ENCODE results near the gene HCRT. TPM values are rescaled to one million over a fixed set of nuclear protein-coding genes. Genes with fewer than 3 reads are reported as not detected.

Gene HCRT
- total RNA-seq, 1 donor = not detected

DNA sequence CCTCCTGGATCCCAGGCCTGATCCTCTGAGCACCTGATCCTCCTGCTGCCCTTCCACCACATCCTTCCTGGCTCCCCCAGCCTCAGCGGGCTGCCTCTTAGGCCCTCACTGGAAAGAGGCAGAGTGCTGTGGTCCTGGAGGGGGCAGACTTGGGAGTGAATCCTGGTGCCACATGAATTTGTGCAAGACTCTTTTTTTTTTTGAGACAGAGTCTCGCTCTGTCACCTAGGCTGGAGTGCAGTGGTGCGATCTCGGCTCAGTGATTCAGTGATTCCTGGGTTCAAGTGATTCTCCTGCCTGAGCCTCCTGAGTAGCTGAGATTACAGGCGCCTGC lies 6.0 kb upstream of the HCRT start:
- Histone ChIP-seq H2AFZ (ENCODE audit: low read length) (no peak overlapping the region), H3K79me2 (ENCODE audit: insufficient read depth, low read length) (no peaks in the 10 kb centered on the region), H4K20me1 (ENCODE audit: insufficient read depth, low read length) (no peaks in the 10 kb centered on the region), H3K27me3 (ENCODE audit: insufficient read depth, low read length) (no peaks in the 10 kb centered on the region), H3K9me3 (ENCODE audit: low read depth, low read length) (no peaks in the 10 kb centered on the region), H3K27ac (ENCODE audit: low read depth, low read length) (no peak overlapping the region), H3K4me2 (ENCODE audit: insufficient read depth, low read length) (no peak overlapping the region), H3K36me3 (ENCODE audit: insufficient read depth, low read length) (no peaks in the 10 kb centered on the region), H3K4me3 (ENCODE audit: insufficient read depth, low read length) (no peak overlapping the region), H3K4me1 (ENCODE audit: insufficient read depth, low read length) (peaks cover 6% of the 10 kb centered on the region)
- TF ChIP-seq, protein P1, sequence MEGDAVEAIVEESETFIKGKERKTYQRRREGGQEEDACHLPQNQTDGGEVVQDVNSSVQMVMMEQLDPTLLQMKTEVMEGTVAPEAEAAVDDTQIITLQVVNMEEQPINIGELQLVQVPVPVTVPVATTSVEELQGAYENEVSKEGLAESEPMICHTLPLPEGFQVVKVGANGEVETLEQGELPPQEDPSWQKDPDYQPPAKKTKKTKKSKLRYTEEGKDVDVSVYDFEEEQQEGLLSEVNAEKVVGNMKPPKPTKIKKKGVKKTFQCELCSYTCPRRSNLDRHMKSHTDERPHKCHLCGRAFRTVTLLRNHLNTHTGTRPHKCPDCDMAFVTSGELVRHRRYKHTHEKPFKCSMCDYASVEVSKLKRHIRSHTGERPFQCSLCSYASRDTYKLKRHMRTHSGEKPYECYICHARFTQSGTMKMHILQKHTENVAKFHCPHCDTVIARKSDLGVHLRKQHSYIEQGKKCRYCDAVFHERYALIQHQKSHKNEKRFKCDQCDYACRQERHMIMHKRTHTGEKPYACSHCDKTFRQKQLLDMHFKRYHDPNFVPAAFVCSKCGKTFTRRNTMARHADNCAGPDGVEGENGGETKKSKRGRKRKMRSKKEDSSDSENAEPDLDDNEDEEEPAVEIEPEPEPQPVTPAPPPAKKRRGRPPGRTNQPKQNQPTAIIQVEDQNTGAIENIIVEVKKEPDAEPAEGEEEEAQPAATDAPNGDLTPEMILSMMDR (IDR thresholded peaks at IDR 0.05; ENCODE audit: extremely low read depth, low read depth, low read length) = no peak
- DNase-seq (ENCODE audit: insufficient read length, low spot score, missing footprints) = no peak

DNA sequence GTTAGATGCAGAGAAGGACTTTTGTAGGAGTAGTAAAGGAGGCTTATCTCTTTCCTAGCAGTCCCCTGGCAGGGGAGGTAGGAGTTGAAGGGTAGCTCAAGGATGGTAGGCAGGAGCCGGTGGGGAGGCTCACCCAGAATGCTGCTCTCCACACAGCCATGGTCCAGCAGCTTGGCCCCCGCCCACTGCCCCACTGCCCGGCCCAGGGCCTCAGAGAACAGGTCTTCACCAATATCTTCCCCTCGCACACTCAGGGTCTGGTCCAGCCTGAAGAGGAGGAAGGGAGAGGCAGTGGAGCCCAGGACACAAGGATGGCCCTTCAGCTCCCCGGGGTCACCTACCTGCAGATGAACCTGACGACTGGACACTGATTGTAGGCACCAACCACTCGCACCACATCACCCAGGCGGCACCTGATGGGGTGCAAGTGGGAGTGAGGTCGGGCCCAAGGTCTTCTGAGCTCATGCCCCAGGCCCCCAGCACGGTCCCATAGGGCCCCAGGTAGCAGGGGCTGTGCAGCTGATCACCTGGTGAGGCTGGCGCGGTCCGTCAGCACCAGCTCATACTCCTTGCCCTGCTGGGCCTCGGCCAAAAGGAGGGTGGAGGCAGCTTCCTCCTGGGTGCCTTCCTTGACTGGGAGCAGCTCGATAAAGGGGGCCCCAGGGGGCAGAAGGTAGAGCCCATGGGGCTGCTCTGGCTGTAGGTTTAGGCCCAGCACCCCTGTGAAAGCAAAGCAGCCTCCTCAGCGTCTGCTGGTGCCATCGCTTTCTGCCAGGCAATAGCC lies 5.4 kb upstream of the HCRT start:
- no peaks in the 10 kb centered on the region for H3K27me3 ChIP-seq (ENCODE audit: insufficient read depth, low read length)
- H3K4me3 ChIP-seq (ENCODE audit: insufficient read depth, low read length) = no peak overlapping the region
- no peaks in the 10 kb centered on the region for H4K20me1 ChIP-seq (ENCODE audit: insufficient read depth, low read length)
- no peak overlapping the region for H3K4me2 ChIP-seq (ENCODE audit: insufficient read depth, low read length)
- no peaks in the 10 kb centered on the region for H3K36me3 ChIP-seq (ENCODE audit: insufficient read depth, low read length)
- no peaks in the 10 kb centered on the region for H3K9me3 ChIP-seq (ENCODE audit: low read depth, low read length)
- no peak for DNase-seq (ENCODE audit: insufficient read length, low spot score, missing footprints)
- H2AFZ ChIP-seq (ENCODE audit: low read length) = no peak overlapping the region
- no peak overlapping the region for H3K27ac ChIP-seq (ENCODE audit: low read depth, low read length)
- H3K4me1 ChIP-seq (ENCODE audit: insufficient read depth, low read length) = peaks cover 6% of the 10 kb centered on the region
- TF ChIP-seq, protein P1 (IDR thresholded peaks at IDR 0.05; ENCODE audit: extremely low read depth, low read depth, low read length) = no peak
- no peaks in the 10 kb centered on the region for H3K79me2 ChIP-seq (ENCODE audit: insufficient read depth, low read length)

DNA sequence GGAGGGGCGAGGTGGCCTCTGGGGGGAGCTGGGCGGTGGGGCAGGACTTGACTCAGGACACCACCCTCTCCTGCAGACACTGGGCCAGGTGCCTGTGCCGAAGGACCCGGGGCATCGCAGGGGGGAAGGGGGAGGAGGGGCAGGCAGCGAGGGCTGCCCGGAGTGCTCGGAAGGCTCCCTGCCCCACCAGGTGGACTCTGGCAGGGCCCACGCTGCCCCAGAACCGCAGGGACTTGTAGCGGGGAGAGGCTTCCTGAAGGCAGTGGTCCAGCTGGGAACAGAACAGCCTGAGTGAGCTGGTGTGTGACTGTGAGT lies 4.4 kb upstream of the HCRT start:
- TF ChIP-seq, protein P1 (IDR thresholded peaks at IDR 0.05; ENCODE audit: extremely low read depth, low read depth, low read length) = no peak
- H4K20me1 ChIP-seq (ENCODE audit: insufficient read depth, low read length) = no peaks in the 10 kb centered on the region

DNA sequence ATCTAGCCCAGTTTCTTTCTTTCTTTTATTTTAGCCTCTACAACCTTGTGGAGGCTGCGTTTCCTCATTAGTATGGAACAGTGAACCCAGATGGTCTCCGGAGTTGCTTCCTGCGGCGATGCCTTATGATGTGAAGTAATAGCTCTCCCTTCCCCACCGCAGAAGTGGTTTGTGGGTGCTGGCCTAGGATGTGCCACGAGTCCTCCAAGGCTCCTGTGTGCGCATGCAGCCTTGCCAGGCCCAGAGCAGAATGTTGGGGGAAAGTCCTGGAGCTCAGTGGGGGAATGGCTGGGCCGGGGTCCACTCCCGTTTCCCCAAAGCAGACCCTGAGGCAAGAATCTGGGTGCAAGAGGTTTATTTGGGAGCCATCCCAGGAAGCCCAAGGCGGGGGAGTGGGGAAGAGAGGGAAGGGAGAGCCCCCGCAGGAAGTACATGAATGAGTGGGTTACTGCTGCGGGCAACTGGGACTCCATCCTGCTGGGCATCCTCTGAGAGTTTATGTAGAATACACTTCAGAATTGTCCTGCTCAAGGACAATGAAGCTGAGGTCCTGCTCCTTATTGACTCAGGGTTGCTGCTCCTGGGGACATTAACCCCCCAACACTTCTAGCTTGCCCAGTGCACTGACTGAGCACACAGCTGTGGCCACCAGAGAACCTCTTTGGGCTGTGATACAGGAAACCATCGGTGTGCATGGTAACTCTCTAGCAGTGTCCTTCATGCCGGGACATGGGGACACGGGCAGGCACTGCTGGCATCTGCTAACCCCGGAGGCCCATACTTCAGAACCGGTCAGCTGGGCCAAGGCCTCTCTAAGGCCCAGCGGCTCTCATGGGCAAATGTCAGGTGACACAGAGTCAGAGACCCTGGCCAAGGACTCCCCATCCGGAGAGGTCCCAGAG lies 3.7 kb upstream of the HCRT start:
- H3K4me3 ChIP-seq (ENCODE audit: insufficient read depth, low read length) = no peak overlapping the region
- no peaks in the 10 kb centered on the region for H3K9me3 ChIP-seq (ENCODE audit: low read depth, low read length)
- TF ChIP-seq, protein P1 (IDR thresholded peaks at IDR 0.05; ENCODE audit: extremely low read depth, low read depth, low read length) = no peak
- H4K20me1 ChIP-seq (ENCODE audit: insufficient read depth, low read length) = no peaks in the 10 kb centered on the region
- DNase-seq (ENCODE audit: insufficient read length, low spot score, missing footprints) = peak; percentile 69
- no peaks in the 10 kb centered on the region for H3K36me3 ChIP-seq (ENCODE audit: insufficient read depth, low read length)
- H3K27ac ChIP-seq (ENCODE audit: low read depth, low read length) = no peak overlapping the region
- H3K79me2 ChIP-seq (ENCODE audit: insufficient read depth, low read length) = no peaks in the 10 kb centered on the region
- no peak overlapping the region for H2AFZ ChIP-seq (ENCODE audit: low read length)
- no peak overlapping the region for H3K4me2 ChIP-seq (ENCODE audit: insufficient read depth, low read length)
- no peaks in the 10 kb centered on the region for H3K27me3 ChIP-seq (ENCODE audit: insufficient read depth, low read length)
- H3K4me1 ChIP-seq (ENCODE audit: insufficient read depth, low read length) = peaks cover 11% of the 10 kb centered on the region

More for the DNA sequence above, 4.4 kb upstream of the HCRT start:
- H3K36me3 ChIP-seq (ENCODE audit: insufficient read depth, low read length) = no peaks in the 10 kb centered on the region
- peaks cover 7% of the 10 kb centered on the region for H3K4me1 ChIP-seq (ENCODE audit: insufficient read depth, low read length)
- no peak overlapping the region for H3K27ac ChIP-seq (ENCODE audit: low read depth, low read length)
- no peaks in the 10 kb centered on the region for H3K9me3 ChIP-seq (ENCODE audit: low read depth, low read length)
- no peaks in the 10 kb centered on the region for H3K27me3 ChIP-seq (ENCODE audit: insufficient read depth, low read length)
- no peak overlapping the region for H3K4me3 ChIP-seq (ENCODE audit: insufficient read depth, low read length)
- no peaks in the 10 kb centered on the region for H3K79me2 ChIP-seq (ENCODE audit: insufficient read depth, low read length)
- H3K4me2 ChIP-seq (ENCODE audit: insufficient read depth, low read length) = no peak overlapping the region
- no peak overlapping the region for H2AFZ ChIP-seq (ENCODE audit: low read length)
- DNase-seq (ENCODE audit: insufficient read length, low spot score, missing footprints) = no peak

Data from osteoblast (primary cell).